GM19397 (cell line): ENCODE results near the gene PRKCB.
"Not testable (repeated sequence)": the region's sequence is repeated elsewhere in the genome, so short reads cannot be mapped to it uniquely, and the experiment has no call there.

Experiments
- ATAC-seq: cut with Tn5 transposase; IDR thresholded peaks from one replicate; pipeline ENCODE4 v1.9.1; 2021; ENCODE audit warnings: mild to moderate bottlenecking, moderate library complexity; ENCODE audit not compliant: unreplicated experiment

Gene PRKCB

DNA sequence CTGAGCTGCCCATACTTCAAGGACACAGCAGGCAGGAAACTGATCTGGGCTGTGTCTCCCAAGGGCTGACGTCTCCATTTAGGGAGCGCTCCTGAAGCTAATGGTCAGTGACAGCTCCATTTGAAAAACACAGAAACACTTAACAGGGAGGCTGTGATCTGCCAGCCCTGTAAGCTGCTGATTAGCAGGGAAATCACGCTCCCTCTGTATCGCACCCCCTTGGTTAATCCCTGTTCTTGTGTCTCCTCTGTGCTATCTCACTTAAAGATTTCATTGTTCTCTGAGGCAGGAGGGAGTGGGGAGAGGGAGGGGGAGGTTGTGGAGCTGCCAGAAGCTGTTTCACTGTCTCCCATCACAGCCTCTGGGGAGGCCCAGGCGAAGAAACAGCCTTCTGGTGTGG is 372.9 kb downstream of the PRKCB start:
- ATAC-seq: no peak

DNA sequence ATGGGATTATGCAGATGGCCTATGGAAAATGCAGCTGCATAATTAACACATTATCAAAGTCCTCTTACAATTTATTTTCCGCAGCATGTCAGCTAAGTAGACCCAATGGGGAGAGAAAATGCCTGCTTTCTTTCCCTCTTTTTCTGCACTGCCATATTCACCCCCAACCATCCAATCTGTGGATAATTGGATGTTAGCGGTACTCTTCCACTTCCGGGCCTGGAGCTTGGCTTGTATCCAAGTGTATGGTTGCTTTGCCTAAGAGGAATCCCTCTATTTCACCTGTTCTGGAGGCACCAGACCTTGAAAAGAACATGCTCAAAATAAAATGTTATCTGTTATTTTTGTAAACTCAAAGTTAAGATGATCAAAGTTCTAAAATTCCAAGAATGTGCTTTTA is 379.2 kb downstream of the PRKCB start:
- ATAC-seq: no peak

DNA sequence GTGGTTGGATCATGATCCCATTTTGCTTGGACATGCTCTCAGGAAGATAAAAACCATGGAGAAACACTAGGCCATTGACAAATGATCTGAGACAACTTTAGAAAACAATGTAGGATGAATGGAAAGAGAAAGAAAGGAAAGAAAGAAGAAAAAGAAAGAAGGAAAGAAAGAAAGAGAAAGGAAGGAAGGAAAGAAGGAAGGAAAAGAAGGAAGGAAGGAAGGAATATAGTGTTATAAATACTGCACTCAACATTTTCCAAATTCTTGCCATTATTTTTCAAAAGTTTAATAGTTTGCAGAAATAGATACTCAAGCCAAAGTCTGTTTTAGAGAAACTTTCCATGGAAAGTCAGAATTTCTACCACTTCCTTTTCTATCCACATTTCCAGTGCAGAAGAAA is 381.2 kb downstream of the PRKCB start:
- no peak for ATAC-seq

DNA sequence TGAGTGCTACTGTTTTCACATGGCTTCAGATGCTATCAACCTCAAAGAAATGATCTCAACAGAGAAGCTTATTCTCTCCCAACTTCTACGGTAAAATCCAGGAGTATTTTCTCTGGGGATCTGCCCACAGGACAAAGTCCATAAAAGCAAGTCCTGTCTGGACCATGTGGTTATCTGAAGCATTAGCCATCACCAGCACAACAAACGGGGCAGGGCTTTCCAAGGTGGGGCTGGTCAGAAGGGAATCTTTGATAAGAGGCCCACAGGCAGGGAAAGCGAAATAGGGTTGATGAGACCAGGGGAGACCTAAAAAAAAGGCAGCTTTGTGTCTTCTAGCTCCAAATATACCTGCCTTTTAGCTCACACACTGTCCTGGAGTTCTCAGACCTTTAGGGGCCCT is 381.7 kb downstream of the PRKCB start:
- no peak for ATAC-seq

DNA sequence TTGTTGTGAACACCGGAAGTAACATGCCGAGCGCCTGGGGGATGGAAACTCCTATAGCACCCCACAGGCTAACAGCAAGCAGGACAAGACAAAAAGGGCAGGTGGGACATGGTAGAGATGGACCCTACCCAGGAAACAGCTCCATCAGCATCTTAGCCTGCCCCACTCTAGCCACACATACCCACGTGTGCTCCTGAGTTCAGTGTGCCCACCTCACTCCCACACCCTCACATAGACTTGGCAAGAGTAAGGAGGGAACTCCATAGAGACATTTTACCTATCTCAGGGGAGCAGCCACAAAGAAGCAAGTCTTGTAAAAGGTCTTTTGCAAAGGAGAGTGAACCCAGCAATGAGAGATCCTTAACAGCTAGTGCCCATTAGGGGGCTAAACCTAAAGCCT is 382.5 kb downstream of the PRKCB start:
- ATAC-seq: no peak

DNA sequence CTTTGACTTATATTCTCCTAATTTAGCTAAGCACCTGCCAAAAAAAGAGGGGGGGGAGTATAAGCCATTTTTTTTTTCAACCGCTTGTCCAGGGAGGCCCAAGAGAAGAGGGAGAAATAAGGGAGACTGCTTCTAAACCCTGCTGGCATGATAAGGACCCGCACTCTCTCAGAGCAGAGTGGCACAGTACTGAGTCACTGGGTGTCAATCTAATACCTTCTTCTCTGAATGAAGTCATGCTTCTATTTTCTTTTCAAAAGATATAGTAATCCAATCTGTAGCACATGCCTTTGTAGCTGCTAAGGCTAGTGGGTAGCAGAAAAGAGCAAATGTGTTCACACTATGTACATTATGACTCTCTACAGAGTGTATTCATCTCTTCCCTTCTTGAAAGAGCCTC is 385.4 kb downstream of the PRKCB start:
- no peak for ATAC-seq

DNA sequence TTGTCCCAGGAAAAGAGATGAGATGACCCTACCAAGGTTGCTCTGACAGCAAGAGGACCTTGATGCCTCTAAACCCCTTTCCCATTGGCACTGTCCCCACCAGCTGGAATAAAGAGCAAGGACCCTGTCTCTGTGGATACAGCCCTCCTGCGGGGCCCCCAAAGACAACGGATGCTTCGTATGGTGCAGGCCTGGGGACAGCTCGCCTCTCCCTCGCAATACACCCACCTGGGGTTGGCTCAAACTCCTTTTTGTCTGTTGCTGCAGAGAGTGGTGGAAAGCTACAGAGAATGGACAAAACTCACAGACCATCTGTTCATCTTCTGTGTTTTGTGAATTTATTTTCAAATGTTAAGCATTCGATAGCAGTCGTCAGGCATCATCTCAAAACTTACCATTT is 392.7 kb downstream of the PRKCB start:
- no peak for ATAC-seq

DNA sequence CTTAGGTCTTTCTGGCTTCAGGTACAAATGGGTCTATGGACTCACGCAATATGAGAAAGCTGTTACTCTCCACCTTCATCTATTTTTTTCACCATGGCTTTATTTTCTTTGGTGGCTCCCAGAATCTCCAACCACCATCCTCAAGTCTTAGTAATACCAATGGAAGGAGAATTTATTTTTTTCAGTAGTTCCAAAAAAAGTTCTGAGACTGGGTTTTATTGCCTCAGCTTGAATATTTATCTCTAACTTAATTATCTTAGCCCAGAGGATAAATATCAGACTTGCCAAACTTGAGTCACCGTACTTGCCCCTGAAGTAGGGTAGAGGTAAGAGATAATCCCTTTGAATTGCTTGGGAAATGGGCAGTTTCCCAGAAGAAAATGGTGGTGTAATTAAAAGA is 397.2 kb downstream of the PRKCB start:
- ATAC-seq: no peak

DNA sequence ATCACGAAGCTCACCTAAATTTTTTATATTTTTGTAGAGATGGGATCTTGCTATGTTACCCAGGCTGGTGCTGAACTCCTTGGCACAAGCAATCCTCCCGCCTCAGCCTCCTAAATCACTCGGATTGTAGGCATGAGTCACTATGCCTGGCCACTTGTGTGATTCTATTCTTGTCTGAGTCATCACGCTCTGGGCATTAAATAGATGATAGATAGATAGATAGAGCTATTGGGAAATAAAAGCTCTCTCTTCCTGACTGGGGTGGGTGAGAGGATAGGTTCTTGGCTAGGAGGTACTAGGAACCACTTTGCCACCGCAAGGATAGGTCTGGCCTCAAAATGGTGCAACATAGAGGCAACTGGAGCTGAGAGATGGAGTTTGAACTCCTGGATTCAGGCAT is 399.0 kb downstream of the PRKCB start:
- no peak for ATAC-seq

DNA sequence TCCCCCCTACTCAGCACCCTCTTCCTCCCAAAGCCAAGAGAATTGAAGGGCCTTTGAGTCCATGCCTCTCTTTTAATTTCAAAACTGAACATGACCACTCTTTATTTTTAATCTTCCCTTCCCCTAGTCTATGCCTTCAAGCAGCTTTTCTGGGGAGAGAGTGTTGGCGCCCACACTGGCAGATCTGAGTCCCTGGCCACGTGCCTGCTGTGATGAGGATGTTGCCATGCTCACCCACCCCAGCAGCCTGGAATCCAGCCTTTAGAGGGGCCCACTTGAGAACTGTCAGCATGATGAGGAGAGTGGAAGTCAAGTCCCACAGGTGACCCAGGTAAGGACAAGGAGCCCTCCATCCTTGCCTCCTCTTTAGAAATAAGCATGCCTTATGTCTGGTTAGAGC is 400.0 kb downstream of the PRKCB start:
- ATAC-seq: no peak

DNA sequence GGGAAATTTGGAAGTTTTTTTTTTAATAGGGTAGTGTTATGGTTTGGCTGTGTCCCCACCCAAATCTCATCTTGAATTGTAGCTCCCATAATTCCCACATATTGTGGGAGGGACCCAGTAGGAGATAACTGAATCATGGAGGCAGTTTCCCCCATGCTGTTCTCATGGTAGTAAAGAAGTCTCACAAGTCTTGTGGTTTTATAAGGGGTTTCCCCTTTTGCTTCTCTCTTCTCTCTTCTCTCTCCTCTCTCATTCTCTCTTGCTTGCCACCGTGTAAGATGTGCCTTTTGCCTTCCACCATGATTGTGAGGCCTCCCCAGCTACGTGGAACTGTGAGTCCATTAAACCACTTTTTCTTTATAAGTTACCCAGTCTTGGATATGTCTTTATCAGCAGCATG is 403.1 kb downstream of the PRKCB start:
- not testable (repeated sequence) for ATAC-seq

DNA sequence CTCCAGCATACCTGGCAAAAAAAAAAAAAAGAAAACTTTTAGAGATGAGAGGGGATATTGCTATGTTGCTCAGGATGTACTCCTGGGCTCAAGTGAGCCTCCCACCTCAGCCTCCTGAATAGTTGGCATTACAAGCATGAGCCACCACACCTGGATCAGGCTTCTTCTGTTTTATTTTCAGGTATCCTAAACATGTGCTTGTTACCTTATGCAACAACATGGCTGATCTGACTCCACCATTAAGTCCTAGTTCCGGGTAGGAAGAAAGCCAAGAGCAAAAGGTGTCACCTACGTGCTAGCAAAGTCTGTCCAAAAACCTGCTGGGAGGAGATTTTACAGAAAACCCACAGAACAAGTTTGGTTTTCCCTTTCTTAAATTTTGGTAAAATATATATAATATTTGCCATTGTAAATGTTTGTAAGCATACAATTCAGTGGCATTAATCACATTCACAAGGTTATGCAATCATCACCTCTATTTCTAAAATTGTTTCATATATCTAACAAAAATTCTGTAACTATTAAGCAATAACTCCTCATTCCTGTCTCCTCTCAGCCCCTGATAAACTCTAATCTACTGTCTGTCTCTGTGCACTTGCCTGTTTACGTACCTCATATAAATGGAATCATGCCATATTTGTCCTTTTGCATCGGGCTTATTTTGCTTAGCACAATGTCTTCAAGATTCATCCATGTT is 411.3 kb downstream of the PRKCB start:
- no peak for ATAC-seq

DNA sequence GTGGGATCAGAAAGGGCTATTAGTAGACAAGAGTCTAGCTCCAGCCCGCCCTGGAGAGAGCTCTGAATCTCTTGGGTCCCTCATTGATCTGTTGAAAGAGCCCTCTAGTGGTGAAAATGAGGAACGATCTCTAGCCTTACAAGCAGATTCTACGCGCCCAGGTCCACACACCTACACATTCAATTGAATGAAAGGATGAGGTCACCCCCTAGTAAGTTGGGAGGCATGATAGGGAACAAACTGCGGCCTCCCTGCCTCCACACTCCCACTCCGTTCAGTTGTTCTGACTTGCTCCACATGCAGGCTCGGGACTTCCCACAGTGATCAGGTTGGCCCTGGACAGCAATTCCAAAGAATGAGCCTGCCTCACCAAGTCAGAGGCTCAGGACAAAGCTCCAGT is 417.4 kb downstream of the PRKCB start:
- ATAC-seq: no peak

DNA sequence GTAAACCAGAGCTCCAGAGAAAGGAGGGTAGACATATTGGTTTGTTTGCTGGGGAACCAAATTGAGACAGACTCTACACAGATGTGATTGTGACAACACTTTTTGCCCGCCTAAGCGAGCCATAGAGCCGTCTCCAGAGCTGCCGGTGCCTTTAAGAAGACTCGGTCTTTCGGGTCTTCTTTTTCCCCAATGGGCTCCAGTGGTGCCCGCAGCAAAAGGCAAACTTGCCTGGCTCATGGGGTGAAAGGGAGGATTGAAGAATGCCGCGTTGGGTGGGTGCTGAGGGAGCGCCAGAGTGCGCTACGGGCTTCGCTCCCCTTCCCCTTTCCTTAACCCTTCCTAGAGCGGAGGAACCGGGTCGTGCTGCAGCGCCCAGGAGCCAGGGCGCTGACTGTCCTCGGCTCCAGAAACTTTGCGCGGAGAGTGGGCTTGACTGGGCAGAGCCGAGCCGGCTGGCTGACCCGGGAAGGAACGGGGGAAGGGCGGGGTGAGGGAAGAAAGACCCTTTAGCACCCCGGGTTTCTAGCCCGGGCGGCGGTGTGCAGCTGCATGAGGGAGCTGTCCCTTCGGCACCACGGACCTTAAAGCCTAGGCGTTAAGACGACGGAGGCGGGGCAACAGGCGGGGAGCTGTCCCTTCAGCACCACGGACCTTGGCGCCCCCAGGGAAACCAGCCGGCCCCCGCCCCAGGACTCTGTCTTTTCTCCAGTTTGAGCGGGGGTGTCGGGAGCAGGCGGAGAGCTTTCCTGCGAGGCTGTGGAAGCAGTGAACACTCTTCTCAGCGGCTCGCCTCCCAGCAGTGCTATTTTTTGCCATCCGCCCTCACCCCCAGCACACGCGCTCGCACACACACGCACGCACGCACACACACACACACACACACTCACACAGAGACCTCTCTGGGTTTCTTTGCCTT is 419.9 kb downstream of the PRKCB start, which contains the start of gene CACNG3:
TSS of gene CACNG3 (plus strand) at position 880 of the 916 bp plus-strand sequence. CDS start 420 bp downstream, outside the sequence.
- no peak for ATAC-seq

DNA sequence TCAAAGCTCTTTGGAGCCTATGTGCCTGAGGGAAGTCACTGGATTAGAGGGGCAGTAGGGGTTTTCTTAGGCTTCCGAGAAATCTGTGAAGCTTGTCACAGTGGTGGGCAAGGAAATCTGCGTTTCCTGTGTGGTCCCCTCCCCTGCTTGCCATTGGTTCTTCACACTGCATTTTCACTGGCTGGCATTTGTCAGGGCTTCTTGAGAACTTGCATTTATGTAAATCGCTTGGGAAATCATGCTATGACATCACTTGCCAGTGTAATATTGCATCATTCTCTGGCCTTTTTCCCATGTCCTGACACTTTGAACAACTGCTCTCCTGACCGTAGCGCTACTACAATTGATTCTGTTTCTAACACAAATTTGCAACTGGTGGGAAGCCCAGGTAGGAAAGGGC is 422.2 kb downstream of the PRKCB start:
- ATAC-seq: no peak

DNA sequence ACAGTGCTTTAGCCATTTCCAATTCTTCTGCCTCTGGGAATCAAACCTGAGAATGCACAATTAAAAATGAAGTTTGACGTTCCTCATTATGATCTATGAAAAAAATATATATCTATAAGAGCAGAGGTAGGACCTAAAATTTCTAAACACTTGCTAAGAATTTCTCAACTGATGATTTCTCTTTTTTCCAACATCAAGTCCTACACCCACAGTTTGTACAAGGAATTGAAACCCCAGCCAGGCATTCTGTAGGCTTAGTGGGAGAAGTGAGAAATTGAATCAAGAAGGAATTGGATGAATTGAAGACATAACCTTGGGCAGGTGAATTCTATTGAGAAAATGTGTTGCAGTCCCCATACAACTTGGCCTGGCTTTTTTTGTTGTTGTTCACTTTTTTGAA is 423.0 kb downstream of the PRKCB start:
- ATAC-seq: no peak

DNA sequence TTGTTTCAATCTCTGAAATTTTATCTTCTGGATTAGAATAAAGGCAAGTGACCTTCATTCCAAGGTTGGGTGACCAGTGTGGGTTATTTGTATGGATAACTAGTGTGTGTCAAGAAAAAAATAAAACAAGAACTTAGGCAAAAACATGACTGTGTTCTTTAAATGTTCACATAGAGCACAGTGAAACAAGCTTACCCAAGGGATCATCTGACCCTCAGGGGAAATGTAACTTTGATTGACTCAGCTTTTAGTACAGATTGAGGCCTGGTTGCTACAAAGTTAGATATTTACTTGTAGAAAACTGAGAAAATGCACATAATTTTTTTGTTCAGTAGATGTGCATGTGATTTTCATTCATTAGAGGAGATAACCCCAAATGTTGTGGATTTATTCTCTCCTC is 427.0 kb downstream of the PRKCB start:
- ATAC-seq: no peak
